Measurements from ENCODE around the gene UBAP2. TPM values are rescaled to one million over a fixed set of nuclear protein-coding genes. Genes with fewer than 3 reads are reported as not detected.

The UBAP2 gene
- total RNA-seq, 3 donors from 2014 or later = 21.8 to 32.1 (median 29.8) TPM

GRCh38 chr9:34035656-34036055 is 13.0 kb downstream of the UBAP2 start:
- no peak overlapping the region for H3K4me3 ChIP-seq
- H3K27ac ChIP-seq = no peak overlapping the region
- TF ChIP-seq POLR2AphosphoS5 (IDR thresholded peaks at IDR 0.05) (no peak), POLR2A (IDR thresholded peaks at IDR 0.05) (no peak), CTCF (IDR thresholded peaks at IDR 0.05) (no peak)
- H3K27me3 ChIP-seq = no peaks in the 10 kb centered on the region
- H3K36me3 ChIP-seq = no peaks in the 10 kb centered on the region
- no peaks in the 10 kb centered on the region for H3K9me3 ChIP-seq
- intact Hi-C loops (cut with DNase I; ENCODE audit: low total_unique reads) = no loop called here
- H3K4me1 ChIP-seq = no peaks in the 10 kb centered on the region
- DNase-seq (ENCODE audit: low spot score in 2 of 2) = no peak

- Histone ChIP-seq H3K9me3 (no peaks in the 10 kb centered on the region), H3K4me3 (no peak overlapping the region), H3K36me3 (no peaks in the 10 kb centered on the region), H3K4me1 (no peaks in the 10 kb centered on the region), H3K27ac (no peak overlapping the region), H3K27me3 (no peaks in the 10 kb centered on the region)
- TF ChIP-seq CTCF (IDR thresholded peaks at IDR 0.05) (no peak), POLR2AphosphoS5 (IDR thresholded peaks at IDR 0.05) (no peak), POLR2A (IDR thresholded peaks at IDR 0.05) (no peak)
- intact Hi-C loops (cut with DNase I; ENCODE audit: low total_unique reads) = no loop called here
- DNase-seq (ENCODE audit: low spot score in 2 of 2) = no peak
Observed at GRCh38 chr9:34034698-34035065, 14.0 kb downstream of the UBAP2 start.

- Histone ChIP-seq H3K4me3 (no peak overlapping the region), H3K27me3 (no peaks in the 10 kb centered on the region), H3K27ac (no peak overlapping the region), H3K4me1 (no peaks in the 10 kb centered on the region), H3K36me3 (no peaks in the 10 kb centered on the region), H3K9me3 (no peaks in the 10 kb centered on the region)
- intact Hi-C loops (cut with DNase I; ENCODE audit: low total_unique reads) = no loop called here
- TF ChIP-seq POLR2A (IDR thresholded peaks at IDR 0.05) (no peak), CTCF (IDR thresholded peaks at IDR 0.05) (no peak), POLR2AphosphoS5 (IDR thresholded peaks at IDR 0.05) (no peak)
- no peak for DNase-seq (ENCODE audit: low spot score in 2 of 2)
Observed at GRCh38 chr9:34032631-34033030, 16.1 kb downstream of the UBAP2 start.

- TF ChIP-seq POLR2AphosphoS5 (IDR thresholded peaks at IDR 0.05) = no peak
- TF ChIP-seq CTCF (IDR thresholded peaks at IDR 0.05) = no peak
- no peak for TF ChIP-seq POLR2A (IDR thresholded peaks at IDR 0.05)
- H3K9me3 ChIP-seq = no peaks in the 10 kb centered on the region
- no peak overlapping the region for H3K27ac ChIP-seq
- no peaks in the 10 kb centered on the region for H3K36me3 ChIP-seq
- intact Hi-C loops (cut with DNase I; ENCODE audit: low total_unique reads) = no loop called here
- H3K4me1 ChIP-seq = no peaks in the 10 kb centered on the region
- no peak for DNase-seq (ENCODE audit: low spot score in 2 of 2)
- no peak overlapping the region for H3K4me3 ChIP-seq
- H3K27me3 ChIP-seq = no peaks in the 10 kb centered on the region
Observed at GRCh38 chr9:34027845-34028574, 20.7 kb downstream of the UBAP2 start.

- Histone ChIP-seq H3K27me3 (no peaks in the 10 kb centered on the region), H3K4me3 (no peak overlapping the region), H3K27ac (no peak overlapping the region), H3K9me3 (no peaks in the 10 kb centered on the region), H3K36me3 (no peaks in the 10 kb centered on the region), H3K4me1 (no peaks in the 10 kb centered on the region)
- TF ChIP-seq CTCF (IDR thresholded peaks at IDR 0.05) (no peak), POLR2A (IDR thresholded peaks at IDR 0.05) (no peak), POLR2AphosphoS5 (IDR thresholded peaks at IDR 0.05) (no peak)
- intact Hi-C loops (cut with DNase I; ENCODE audit: low total_unique reads) = no loop called here
- no peak for DNase-seq (ENCODE audit: low spot score in 2 of 2)
Observed at GRCh38 chr9:34025811-34026210, 22.9 kb downstream of the UBAP2 start.

All from breast epithelium (tissue), 4 donors.